ENCODE data around the gene KLF16. TPM values are rescaled to one million over a fixed set of nuclear protein-coding genes. Genes with fewer than 3 reads are reported as not detected.

Gene KLF16
- total RNA-seq, 1 experiment from 2014 or later: 26.7 TPM

DNA sequence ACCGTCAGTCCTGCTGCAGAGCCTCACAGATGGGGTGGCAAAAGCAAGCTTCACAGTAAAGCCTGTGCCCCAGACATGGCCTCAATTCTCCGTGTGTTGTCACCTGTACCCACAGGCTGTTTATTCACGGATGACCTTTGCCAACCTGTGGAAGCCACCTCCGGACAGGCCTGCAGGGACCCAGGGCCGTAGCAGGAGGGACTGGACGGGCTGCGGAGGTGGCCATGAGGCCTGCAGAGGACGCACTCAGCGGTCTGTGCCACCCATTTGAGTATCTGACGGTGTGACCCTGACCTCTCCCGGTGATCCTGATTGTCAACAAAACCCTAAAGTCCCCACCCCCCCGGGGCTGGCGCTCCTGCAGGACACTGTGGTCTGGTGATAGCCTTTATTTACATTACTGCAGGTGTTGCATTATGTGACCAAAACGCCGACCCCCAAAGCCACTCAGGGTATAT, 7.8 kb upstream of the KLF16 start:
- DNase-seq: no peak
- CTCF ChIA-PET: no interaction called here
- peaks cover 9% of the 10 kb centered on the region for H3K4me1 ChIP-seq (replicated peaks; ENCODE audit: insufficient read depth)
- no peak overlapping the region for H2AFZ ChIP-seq
- peaks cover 4% of the 10 kb centered on the region; the same call in 1 of the 2 replicates for H3F3A ChIP-seq (ENCODE audit: insufficient read depth, low read depth)
- no peaks in the 10 kb centered on the region for H3K27me3 ChIP-seq (ENCODE audit: insufficient read depth, low read depth)
- no peaks in the 10 kb centered on the region for H3K9me2 ChIP-seq (ENCODE audit: insufficient read depth)
- H3K79me2 ChIP-seq (ENCODE audit: low read depth): peaks cover 38% of the 10 kb centered on the region
- POLR2A ChIA-PET (ENCODE audit: unreplicated experiment): no interaction called here
- no peaks in the 10 kb centered on the region; the same call in 1 of the 2 replicates for H4K20me1 ChIP-seq (ENCODE audit: insufficient read depth)
- TF ChIP-seq, protein P1, sequence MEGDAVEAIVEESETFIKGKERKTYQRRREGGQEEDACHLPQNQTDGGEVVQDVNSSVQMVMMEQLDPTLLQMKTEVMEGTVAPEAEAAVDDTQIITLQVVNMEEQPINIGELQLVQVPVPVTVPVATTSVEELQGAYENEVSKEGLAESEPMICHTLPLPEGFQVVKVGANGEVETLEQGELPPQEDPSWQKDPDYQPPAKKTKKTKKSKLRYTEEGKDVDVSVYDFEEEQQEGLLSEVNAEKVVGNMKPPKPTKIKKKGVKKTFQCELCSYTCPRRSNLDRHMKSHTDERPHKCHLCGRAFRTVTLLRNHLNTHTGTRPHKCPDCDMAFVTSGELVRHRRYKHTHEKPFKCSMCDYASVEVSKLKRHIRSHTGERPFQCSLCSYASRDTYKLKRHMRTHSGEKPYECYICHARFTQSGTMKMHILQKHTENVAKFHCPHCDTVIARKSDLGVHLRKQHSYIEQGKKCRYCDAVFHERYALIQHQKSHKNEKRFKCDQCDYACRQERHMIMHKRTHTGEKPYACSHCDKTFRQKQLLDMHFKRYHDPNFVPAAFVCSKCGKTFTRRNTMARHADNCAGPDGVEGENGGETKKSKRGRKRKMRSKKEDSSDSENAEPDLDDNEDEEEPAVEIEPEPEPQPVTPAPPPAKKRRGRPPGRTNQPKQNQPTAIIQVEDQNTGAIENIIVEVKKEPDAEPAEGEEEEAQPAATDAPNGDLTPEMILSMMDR (conservative IDR thresholded peaks at IDR 0.05): no peak
- TF ChIP-seq EZH2 (IDR thresholded peaks at IDR 0.05; ENCODE audit: low read depth): no peak
- no peak overlapping the region for H3K4me2 ChIP-seq
- intact Hi-C loops (cut with micrococcal nuclease; ENCODE audit: unreplicated experiment): no loop called here
- no TSS peak for BruUV-seq (replicated peaks)
- no peaks in the 10 kb centered on the region for H3K9me3 ChIP-seq (ENCODE audit: insufficient read depth, low read depth)
- H3K27ac ChIP-seq: no peak overlapping the region
- H3K4me3 ChIP-seq: no peak overlapping the region
- no peaks in the 10 kb centered on the region for H3K36me3 ChIP-seq (ENCODE audit: low read depth)

GRCh38 chr19:1868971-1869370, 5.6 kb upstream of the KLF16 start:
- H3K4me1 ChIP-seq (replicated peaks; ENCODE audit: insufficient read depth): peaks cover 4% of the 10 kb centered on the region
- no peaks in the 10 kb centered on the region for H3F3A ChIP-seq (ENCODE audit: insufficient read depth, low read depth)
- DNase-seq: no peak
- H3K9me3 ChIP-seq (ENCODE audit: insufficient read depth, low read depth): no peaks in the 10 kb centered on the region
- no peak overlapping the region for H2AFZ ChIP-seq
- H3K9me2 ChIP-seq (ENCODE audit: insufficient read depth): no peaks in the 10 kb centered on the region
- BruUV-seq (replicated peaks): no TSS peak
- H3K27me3 ChIP-seq (ENCODE audit: insufficient read depth, low read depth): no peaks in the 10 kb centered on the region
- peaks cover 19% of the 10 kb centered on the region for H3K79me2 ChIP-seq (ENCODE audit: low read depth)
- ChIA-PET CTCF (interaction anchor here (0.5 kb wide), 1 partner anchor 29 kb away, joined by 3 read pairs; no protein-coding TSS in a partner anchor), POLR2A (ENCODE audit: unreplicated experiment) (no interaction called here)
- intact Hi-C loops (cut with micrococcal nuclease; ENCODE audit: unreplicated experiment): no loop called here
- TF ChIP-seq EZH2 (IDR thresholded peaks at IDR 0.05; ENCODE audit: low read depth): no peak
- TF ChIP-seq, protein P1 (conservative IDR thresholded peaks at IDR 0.05): no peak
- H4K20me1 ChIP-seq (ENCODE audit: insufficient read depth): no peaks in the 10 kb centered on the region; the same call in 1 of the 2 replicates
- H3K27ac ChIP-seq: no peak overlapping the region
- H3K4me3 ChIP-seq: no peak overlapping the region
- H3K36me3 ChIP-seq (ENCODE audit: low read depth): no peaks in the 10 kb centered on the region
- H3K4me2 ChIP-seq: no peak overlapping the region

DNA sequence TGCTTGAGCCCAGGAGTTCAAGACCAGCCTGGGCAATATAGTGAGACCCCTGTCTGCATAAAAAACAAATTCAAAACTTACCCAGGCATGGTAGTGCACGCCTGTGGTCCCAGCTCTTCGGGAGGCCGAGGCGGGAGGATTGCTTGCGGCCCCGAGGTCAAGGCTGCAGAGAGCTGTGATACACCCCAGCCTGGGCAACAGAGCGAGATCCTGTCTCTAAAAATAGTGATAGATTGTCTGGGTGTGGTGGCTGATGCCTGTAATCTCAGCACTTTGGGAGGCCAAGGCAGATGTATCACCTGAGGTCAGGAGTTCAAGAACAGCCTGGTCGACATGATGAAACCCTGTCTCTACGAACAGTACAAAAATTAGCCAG, 4.0 kb upstream of the KLF16 start:
- Histone ChIP-seq H3K4me3 (no peak overlapping the region), H3K27ac (no peak overlapping the region), H3F3A (ENCODE audit: insufficient read depth, low read depth) (no peaks in the 10 kb centered on the region), H3K9me2 (ENCODE audit: insufficient read depth) (no peaks in the 10 kb centered on the region), H3K4me2 (no peak overlapping the region), H3K36me3 (ENCODE audit: low read depth) (no peaks in the 10 kb centered on the region), H3K4me1 (replicated peaks; ENCODE audit: insufficient read depth) (no peaks in the 10 kb centered on the region), H3K27me3 (ENCODE audit: insufficient read depth, low read depth) (no peaks in the 10 kb centered on the region), H4K20me1 (ENCODE audit: insufficient read depth) (no peaks in the 10 kb centered on the region; the same call in 1 of the 2 replicates), H2AFZ (no peak overlapping the region), H3K79me2 (ENCODE audit: low read depth) (peaks cover 5% of the 10 kb centered on the region), H3K9me3 (ENCODE audit: insufficient read depth, low read depth) (no peaks in the 10 kb centered on the region)
- ChIA-PET CTCF (no interaction called here), POLR2A (ENCODE audit: unreplicated experiment) (no interaction called here)
- DNase-seq: no peak
- TF ChIP-seq EZH2 (IDR thresholded peaks at IDR 0.05; ENCODE audit: low read depth): no peak
- TF ChIP-seq, protein P1 (conservative IDR thresholded peaks at IDR 0.05): no peak
- BruUV-seq (replicated peaks): no TSS peak
- intact Hi-C loops (cut with micrococcal nuclease; ENCODE audit: unreplicated experiment): no loop called here

Data from PC-9 (cell line).